Heart right ventricle (tissue), 16 donors: ENCODE measurements around the gene WDFY1. TPM values are rescaled to one million over a fixed set of nuclear protein-coding genes. Genes with fewer than 3 reads are reported as not detected.
A peak's percentile ranks its signal among the peaks of the same experiment; 100 is the strongest.

Experiments
- ATAC-seq, 8 donors: fragments of 200-7000 bp; cut with Tn5 transposase; one replicate each; pipeline ENCODE4 v1.9.1; 2020; ENCODE audit warnings: mild to moderate bottlenecking in 8 of 8, moderate library complexity in 8 of 8, moderate number of reproducible peaks in 1 of 8
- DNase-seq, 2 donors: peaks; one replicate each; pipeline ENCODE4 v3.0.0-alpha.2; 2020
- H3K27ac ChIP-seq, 10 donors: fragments of 200-600 bp; sonication (generic) in 2 of 10; one replicate each; pipeline versions ENCODE4 v1.5.0 to v1.8.0; 2020 to 2022; ENCODE audit warnings: mild to moderate bottlenecking in 3 of 10
- H3K27me3 ChIP-seq, 7 donors: fragments of 200-600 bp; one replicate each; pipeline ENCODE4 v1.8.0; 2021 to 2022; ENCODE audit warnings: mild to moderate bottlenecking in 2 of 7
- H3K36me3 ChIP-seq, 9 donors: fragments of 200-600 bp; sonication (generic) in 1 of 9; one replicate each; pipeline versions ENCODE4 v1.5.0 to v1.8.0; 2020 to 2022; ENCODE audit warnings: mild to moderate bottlenecking in 2 of 9
- H3K4me1 ChIP-seq, 9 donors: fragments of 200-600 bp; sonication (generic) in 1 of 9; one replicate each; pipeline versions ENCODE4 v1.5.0 to v1.8.0; 2020 to 2022; ENCODE audit warnings: mild to moderate bottlenecking in 4 of 9
- H3K4me3 ChIP-seq, 10 donors: fragments of 200-600 bp; sonication (generic) in 2 of 10; one replicate each; pipeline versions ENCODE4 v1.5.0 to v1.8.0; 2020 to 2022; ENCODE audit warnings: mild to moderate bottlenecking in 7 of 10, moderate library complexity in 2 of 10
- H3K9me3 ChIP-seq, 11 donors: fragments of 200-600 bp in 10 of 11; sonication (generic) in 2 of 11; one replicate each; pipeline versions ENCODE4 v1.5.0 to v1.8.0; 2013 to 2022; ENCODE audit warnings: mild to moderate bottlenecking in 2 of 11, control low read depth in 1 of 11, moderate library complexity in 1 of 11
- CTCF ChIP-seq, 9 donors: fragments of 200-600 bp; sonication (generic) in 2 of 9; IDR thresholded peaks; one replicate each; pipeline versions ENCODE4 v1.5.0 to v1.8.0; 2021 to 2022; ENCODE audit warnings: antibody characterized with exemption in 9 of 9, mild to moderate bottlenecking in 5 of 9, moderate library complexity in 1 of 9
- WGBS, 2 donors: extraction: QIAGEN DNeasy Blood & Tissue Kit; methylation state at CpG; one replicate each; pipeline ENCODE4 v1.1.7; 2013; ENCODE audit warnings: inconsistent platforms in 1 of 2; 5-methylcytosine and 5-hydroxymethylcytosine counted together
- intact Hi-C, 10 donors: fragments of 100-400 bp; cut with DNase I; formaldehyde crosslinking; loops; one replicate each; pipeline versions ENCODE4 v1.11.1 to v1.14.2; 2022
- polyA plus RNA-seq, 2 donors: library from polyadenylated mRNA; stranded (reverse); fragments of 200-250 nt; gene quantifications; one replicate each; pipeline ENCODE4 v1.2.3, GENCODE V29; 2013
- total RNA-seq, 10 donors: library from RNA; stranded (reverse); fragmentation: NEBNext Ultra II Directional in 3 of 10; extraction: Animal tissue kit (Norgen Biotek cat#: 25700) in 3 of 10; gene quantifications; one replicate each; pipeline versions ENCODE4 v1.2.1 to v1.2.4, GENCODE V29; 2021 to 2023
- donor health status: Arrhythmogenic right ventricular cardiomyopathy.
- donor health status: ischemic (EF 13 %, LVEDD 7.1; RV severe dilation, severe dysfunction).
- donor health status: healthy with polysubstance abuse.
- donor health status: DM: no; HTN: yes; CAD: no.
- donor health status: DM: no; HTN: no; CAD: no.
- donor health status: ischemic (EF 25% LVEDD 6.9; RV normal size, moderate dysfunction).
- donor health status: ischemic (EF 25% LVEDD 5.7; RV mildly dilated, moderate dysfunction).
- donor health status: healthy.
- donor health status: DM: yes; HTN: yes; CAD: no.
- donor health status: Ischemic cardiomyopathy.
- donor health status: ischemic (EF 35%, LVEDD 5.7; RV mildly dilated, moderate dysfunction).
- donor health status: nonischemic (EF 11% LVEDD 7.7; RV severe dilation, severe dysfunction).
- donor health status: DM: yes; HTN: yes; CAD: no.
- donor health status: PGD.
- donor health status: ischemic (EF 29% LVEDD 5.4; RV normal size, mild dysfunction).
- donor health status: nonischemic (EF 23%, LVEDD 6.1; RV moderate dilation, normal function).

Gene WDFY1
- total and polyA plus RNA-seq, 12 donors: 8.1 to 25.9 (median 14.3) TPM

DNA sequence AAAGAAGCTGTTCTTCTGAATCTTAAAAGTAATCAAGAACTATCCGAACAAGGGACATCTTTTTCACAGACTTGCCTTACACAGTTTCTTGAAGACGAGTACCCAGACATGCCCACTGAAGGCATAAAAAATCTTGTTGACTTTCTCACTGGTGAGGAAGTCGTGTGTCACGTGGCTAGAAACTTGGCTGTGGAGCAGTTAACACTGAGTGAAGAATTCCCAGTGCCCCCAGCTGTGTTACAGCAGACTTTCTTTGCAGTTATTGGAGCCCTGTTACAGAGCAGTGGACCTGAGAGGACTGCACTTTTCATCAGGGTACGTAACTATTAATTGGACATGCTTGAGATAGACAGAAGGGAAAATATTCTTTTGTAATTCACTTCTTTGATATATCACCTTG, 14.6 kb upstream of the WDFY1 start:
- ATAC-seq (no peak), DNase-seq (peak in 1 of 2 donors; percentile 22)
- intact Hi-C loops: loop anchor here in 1 of 10 donors (10.0 kb wide), 1 partner anchor 55 kb away; no protein-coding TSS in a partner anchor
- Histone ChIP-seq H3K27me3 (no peaks in the 10 kb centered on the region), H3K4me1 (peaks cover 13 to 68% (median 58%) of the 10 kb centered on the region in 9 donors), H3K9me3 (no peaks in the 10 kb centered on the region), H3K27ac (peak overlapping the region in 2 of 10 donors; percentile 25 to 40), H3K36me3 (peaks cover 0 to 53% (median 0%) of the 10 kb centered on the region in 9 donors), H3K4me3 (peak overlapping the region in 3 of 10 donors; percentile 5 to 97 (median 89))
- TF ChIP-seq CTCF (IDR thresholded peaks at IDR 0.05): no peak
- WGBS, 2 donors: 28 to 36% methylated on average over 5 of the region's 5 CpGs

GRCh38 chr2:223957092-223957851, 12.1 kb upstream of the WDFY1 start, which contains the start of gene MRPL44:
TSS of gene MRPL44 (plus strand) at chr2:223957463. CDS start at chr2:223957473, 10 bp downstream.
- Histone ChIP-seq H3K27me3 (no peaks in the 10 kb centered on the region), H3K36me3 (peaks cover 0 to 29% (median 0%) of the 10 kb centered on the region in 9 donors), H3K27ac (peak within 1 kb of the TSS; percentile 47 to 93 (median 86)), H3K4me3 (peak within 1 kb of the TSS; percentile 83 to 100 (median 96)), H3K4me1 (peaks cover 13 to 55% (median 50%) of the 10 kb centered on the region in 9 donors), H3K9me3 (no peaks in the 10 kb centered on the region)
- 0 to 1% methylated on average over 65 of the region's 65 CpGs for WGBS, 2 donors
- DNase-seq: peak; percentile 97
- peak; percentile 100 for ATAC-seq
- TF ChIP-seq CTCF (IDR thresholded peaks at IDR 0.05): peak in 2 of 9 donors; percentile 5 to 27
- intact Hi-C loops: loop anchor here in 1 of 10 donors (10.0 kb wide), 1 partner anchor 52 kb away; no protein-coding TSS in a partner anchor

- Histone ChIP-seq H3K4me1 (peaks cover 12 to 45% (median 40%) of the 10 kb centered on the region in 9 donors), H3K36me3 (peaks cover 0 to 19% (median 0%) of the 10 kb centered on the region in 9 donors), H3K9me3 (no peaks in the 10 kb centered on the region), H3K4me3 (peak overlapping the region in 4 of 10 donors; percentile 87 to 97 (median 92)), H3K27ac (peak overlapping the region; percentile 47 to 93 (median 86)), H3K27me3 (no peaks in the 10 kb centered on the region)
- DNase-seq (no peak), ATAC-seq (no peak)
- WGBS, 2 donors: 90 to 92% methylated on average over 4 of the region's 4 CpGs
- TF ChIP-seq CTCF (IDR thresholded peaks at IDR 0.05): no peak
- intact Hi-C loops: loop anchor here in 1 of 10 donors (10.0 kb wide), 1 partner anchor 51 kb away; no protein-coding TSS in a partner anchor
Observed at GRCh38 chr2:223956300-223956699, 11.2 kb upstream of the WDFY1 start.

DNA sequence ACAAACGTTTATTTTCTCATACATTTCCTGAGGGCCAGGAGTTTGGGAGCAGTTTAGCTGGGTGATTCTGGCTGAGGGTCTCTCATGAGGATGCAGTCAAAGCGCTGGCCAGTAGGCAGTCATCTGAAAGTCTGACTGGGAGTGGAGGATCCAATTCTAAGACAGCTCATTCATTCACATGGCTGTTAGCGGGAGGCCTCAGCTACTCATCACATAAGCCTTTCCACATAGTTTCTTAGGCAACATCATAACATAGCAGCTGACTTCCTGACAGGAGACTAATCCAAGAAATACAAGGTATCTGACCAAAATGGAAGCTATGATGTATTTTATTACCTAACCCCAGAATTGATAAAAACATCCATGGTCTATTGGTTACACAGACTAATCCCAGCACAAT, 9.3 kb upstream of the WDFY1 start:
- Histone ChIP-seq H3K9me3 (no peaks in the 10 kb centered on the region), H3K4me1 (peaks cover under 1 to 45% (median 21%) of the 10 kb centered on the region in 9 donors), H3K4me3 (no peak overlapping the region), H3K36me3 (peaks cover 0 to under 1% (median 0%) of the 10 kb centered on the region in 9 donors), H3K27ac (no peak overlapping the region), H3K27me3 (no peaks in the 10 kb centered on the region)
- DNase-seq (no peak), ATAC-seq (no peak)
- intact Hi-C loops: loop anchor here in 1 of 10 donors (10.0 kb wide), 1 partner anchor 50 kb away; no protein-coding TSS in a partner anchor
- TF ChIP-seq CTCF (IDR thresholded peaks at IDR 0.05): no peak
- 79 to 81% methylated on average over 3 of the region's 3 CpGs for WGBS, 2 donors
